Stimulated activated CD8-positive, alpha-beta memory T cell treated with anti-CD3 and anti-CD28 coated beads, Interleukin-4, amount 100 ng/mL, for 1 hour (primary cell): ENCODE measurements around the gene PCSK6.

Source experiments
- DNase-seq, 2 donors: peaks; one replicate each; pipeline ENCODE4 v3.0.0-alpha.2; 2020; ENCODE audit warnings: low read depth in 2 of 2, low spot score in 1 of 2

Gene PCSK6

DNA sequence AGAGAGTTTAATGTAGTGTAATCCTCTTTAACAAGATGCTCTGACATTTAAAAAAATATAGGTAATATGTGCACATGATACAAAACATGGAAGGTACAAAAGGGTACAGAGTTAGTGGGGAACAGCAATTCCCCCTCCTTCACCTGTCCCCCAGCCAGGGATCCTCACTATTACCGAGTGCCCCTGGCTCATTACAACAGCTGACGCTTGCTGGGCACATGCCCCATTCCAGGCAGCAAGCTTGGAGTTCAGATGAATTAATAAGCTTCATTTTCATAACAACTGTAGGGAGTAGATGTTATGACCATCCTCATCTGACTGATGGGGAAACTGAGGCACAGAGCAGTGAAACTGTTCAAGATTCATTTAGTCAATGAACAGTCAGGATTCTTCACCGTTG is 41.2 kb downstream of the PCSK6 start:
- DNase-seq: no peak

DNA sequence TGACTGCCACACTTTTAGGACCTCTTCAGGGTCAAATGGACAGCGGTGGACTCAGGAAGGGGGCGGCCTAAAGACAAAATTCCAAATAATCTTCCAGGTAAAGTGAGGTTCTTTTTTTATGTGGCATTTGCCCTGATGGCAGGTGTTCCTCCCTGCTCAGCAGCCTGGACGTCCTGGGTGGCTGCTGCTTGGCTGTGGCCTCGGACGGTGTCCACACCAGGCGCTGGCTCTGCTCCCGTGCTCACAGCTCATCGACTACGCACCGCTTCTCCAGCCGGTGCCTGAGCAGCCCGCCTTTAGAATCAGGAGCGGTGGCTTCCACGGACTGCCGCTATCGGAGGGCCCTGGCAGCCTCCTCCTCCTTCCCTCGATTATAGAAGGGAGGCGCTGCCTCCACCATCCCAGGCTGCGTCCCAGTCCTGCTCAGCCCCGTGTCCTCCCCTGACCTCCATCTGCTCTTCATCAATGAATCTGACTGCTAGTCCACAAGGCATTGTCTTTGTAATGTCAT is 41.9 kb downstream of the PCSK6 start:
- DNase-seq: no peak

DNA sequence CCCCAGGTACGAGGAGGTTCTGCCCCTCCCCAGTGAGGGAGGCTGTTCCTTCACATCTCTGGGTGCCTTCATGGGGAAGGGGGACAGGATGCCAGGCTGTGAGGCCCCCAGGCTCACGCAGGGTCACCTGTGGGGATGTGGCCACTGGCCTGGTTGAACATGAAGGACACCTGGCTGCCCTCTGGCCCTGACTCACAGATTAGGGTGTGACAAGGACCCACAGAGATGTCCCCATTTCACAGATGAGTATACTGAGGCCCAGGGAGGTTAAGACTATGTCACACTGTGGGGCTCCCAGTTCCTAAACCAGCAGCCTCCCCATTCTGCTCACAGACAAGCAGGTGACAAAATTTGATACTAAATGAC is 42.4 kb downstream of the PCSK6 start:
- DNase-seq: no peak

DNA sequence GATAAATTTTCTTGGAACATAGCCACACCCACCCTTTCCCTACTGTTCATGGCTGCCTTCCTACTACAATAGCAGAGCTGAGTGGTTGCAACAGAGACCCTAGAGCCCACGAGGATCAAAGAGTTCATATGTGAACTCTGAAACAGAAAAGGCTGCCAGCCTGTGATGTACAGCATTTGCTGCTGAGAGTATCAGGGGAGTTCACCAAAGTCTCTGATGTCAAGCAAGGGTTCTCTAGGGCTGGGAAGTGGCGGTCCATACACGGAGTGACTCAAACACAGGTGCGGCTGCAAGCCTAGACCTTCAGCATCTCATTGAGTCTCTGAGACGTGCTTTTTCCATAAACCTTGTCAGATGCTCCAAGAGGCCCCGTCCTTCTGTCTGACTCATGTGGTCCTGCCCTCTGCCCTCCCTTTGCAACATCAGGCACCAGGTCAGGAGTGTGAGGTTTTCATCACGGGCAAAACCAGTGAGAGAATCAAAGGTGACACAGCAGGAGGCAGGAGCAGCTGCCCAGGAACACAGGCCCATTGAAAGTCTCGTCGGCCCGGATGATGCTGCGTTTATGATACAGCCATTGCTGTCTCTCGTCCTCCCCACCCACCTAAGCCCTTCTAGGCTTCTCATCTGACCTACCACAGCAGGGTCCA is 42.9 kb downstream of the PCSK6 start:
- DNase-seq: no peak

DNA sequence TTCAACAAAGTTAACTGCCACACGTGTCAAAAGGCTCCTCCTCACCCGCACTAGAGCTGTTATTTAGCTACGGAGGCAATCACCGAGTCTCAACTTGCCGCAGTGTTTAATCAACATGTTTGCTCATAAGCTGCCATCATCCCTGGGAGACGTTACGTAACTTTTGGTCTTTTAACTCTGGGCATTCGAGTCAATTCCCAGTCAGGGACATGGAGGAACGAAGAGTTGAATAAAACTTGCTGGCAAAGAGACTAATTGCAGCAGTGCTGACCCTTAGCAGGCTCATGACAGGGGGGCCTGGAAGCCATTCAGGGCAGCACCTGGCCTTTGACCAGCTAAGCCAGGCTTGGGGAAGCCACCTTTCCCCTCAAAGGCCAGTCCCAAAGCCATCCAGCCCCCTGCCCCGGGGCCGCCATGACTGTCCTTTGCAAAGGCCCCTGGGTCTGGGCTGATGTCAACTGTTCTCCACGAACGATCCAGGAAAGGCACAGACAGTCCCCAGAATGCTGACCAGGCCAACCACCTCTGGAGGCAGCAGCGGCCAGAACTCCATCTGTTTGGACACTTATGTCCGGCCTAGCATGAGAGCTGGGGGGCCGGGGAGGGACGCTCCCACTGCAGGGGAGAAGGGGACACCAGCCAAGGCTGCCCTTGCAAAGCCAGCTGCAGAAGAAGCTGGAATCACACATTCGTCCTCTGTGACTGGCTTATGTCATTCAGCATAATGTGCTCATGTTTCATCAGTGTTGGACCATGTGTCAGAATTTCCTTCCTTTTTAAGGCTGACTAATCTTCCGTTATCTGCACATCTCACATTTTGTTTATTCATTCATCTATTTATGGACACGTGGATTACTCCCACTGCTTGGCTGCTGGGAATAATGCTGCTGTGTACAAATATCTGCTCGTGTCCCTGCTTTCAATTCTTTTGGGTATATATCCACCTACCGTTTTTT is 43.7 kb downstream of the PCSK6 start:
- DNase-seq: no peak

DNA sequence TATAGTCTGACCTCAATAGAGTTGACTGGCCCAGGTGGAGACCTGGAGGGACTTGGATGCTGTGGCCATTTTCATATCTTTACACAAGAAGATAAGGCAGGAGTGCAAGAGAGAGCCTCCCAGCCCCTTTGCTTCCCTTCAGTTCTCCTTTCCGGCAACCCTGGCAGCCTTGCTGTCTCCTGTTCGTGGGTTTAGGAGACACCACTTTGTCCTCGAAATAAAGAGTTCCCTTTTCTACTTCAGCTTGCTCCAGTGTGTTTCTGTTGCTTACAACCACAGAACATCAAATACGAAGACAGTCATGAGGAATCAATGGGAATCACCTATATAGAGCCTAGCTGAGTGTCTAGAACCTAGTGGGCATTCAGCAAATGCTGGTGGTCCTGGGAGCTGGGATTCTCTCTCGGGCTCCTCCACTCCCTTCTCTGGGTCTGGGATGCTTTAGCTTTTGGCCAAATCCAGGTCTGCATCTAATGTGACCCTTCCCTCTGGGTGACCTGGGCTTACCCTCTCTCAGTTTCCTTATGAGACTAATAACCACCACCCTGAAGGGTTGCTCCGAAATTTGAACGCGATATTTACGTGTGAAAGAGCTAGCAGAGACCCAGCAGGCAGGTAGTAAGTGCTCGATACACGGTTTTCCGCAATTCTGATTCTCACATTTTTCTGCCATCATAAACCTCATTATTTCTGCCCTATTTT is 44.5 kb downstream of the PCSK6 start:
- DNase-seq: no peak

DNA sequence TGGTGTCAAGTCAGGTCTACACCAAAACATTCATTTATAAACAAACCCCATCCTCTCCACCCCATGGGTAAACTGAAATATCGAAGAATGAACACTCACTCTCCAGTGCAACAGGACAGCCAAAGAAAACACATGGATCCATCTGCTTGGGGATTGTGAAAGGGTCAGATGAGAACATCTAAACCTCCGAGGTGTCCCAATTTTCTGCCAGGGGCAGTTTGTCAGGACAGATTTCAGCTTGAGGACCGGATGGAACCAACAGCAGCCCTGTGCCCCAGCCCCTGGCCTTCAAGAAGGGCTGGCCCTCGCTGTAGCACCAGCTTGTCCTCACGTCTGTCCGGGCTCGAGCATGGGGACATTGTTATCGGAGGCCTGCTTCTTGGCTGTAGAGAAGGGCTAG is 45.5 kb downstream of the PCSK6 start:
- no peak for DNase-seq

DNA sequence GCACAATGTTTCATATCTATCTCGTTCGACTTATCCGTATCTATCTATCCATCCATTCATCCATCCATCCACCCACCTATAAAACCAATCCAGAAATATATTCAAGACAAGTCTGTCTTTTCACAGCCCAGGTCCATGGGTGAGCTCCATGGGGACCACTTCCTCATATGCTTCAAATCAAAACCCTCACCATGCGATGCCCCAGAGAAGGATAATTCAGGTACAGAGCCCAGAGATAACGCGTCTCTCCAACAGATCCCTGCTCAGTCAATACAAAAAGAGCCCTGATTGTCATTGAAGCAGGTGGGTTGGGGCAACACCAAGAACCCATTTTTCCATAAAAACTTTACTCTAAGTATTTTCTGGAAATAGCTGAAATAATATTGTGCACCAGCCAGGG is 47.2 kb downstream of the PCSK6 start:
- DNase-seq: no peak

DNA sequence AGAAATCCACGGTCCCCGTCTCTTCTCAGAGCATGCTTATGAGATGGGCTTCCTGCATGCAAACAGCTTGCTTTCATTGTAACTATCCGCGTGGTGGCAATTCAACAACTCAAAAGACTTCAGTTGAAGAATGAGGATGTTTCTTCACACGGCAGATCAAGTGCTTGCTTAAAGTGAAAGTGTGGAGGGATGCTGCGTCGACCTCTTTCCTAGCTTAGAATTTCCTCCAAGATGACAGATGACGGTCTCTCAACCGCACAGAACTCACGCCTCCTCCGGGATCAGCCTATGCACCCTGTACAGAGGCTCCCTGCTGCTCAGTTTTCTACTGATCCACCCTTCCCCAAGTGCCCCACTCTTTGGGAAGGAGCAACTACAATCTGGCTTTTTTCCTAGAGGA is 47.8 kb downstream of the PCSK6 start:
- DNase-seq: no peak

DNA sequence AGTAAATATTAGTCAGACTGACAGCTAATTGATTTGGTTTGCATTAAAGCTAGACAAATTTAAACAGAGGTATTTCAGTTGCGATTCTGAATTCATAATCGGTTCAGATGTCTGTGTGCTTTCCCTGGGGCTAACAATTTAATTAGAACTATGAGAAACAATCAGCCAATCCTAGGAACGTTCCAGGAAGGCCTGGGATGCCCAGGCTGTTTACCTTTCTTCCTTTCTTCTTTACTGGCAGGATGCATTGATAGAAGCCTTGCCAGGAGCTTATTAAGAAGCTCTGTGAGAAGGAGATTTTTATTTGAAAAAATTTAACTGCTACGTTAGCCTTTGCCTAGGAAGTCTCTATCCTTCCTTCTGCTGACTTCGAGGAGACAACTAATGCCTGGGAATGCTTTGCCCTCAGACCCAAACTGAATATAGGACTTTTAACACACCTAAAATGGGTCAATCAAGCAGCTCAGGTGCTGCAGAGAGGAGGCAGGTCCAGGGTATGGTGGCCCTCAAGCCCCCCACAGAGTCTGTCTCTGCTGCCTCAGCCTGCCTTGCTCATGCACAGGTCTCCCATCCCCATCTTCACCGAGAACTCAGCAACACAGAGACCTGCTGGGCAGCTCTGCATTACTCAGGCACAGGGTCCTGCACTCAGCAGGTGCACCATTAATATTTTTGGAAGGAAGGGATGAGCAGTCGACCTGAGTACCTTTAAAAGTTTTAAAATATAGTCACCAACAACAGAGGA is 48.5 kb downstream of the PCSK6 start:
- no peak for DNase-seq

DNA sequence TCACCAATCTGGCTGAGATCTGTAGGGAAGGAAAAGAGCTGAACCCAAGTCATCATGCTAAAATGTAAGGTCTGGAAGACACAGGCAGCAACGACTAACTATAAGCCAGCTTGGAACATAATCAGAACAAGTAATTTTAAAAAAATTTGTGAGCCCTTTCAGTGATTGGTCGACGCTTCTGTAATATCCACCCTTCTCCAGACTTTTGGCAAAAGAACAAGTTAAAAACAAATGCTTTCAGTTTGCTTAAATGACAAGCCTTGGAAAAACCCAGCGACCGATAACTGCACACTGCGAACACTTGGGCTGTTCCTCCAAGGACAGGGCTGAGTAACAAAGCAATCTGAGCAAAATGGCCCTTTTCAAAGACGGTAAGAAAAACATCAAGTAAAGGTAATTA is 49.6 kb downstream of the PCSK6 start:
- no peak for DNase-seq

DNA sequence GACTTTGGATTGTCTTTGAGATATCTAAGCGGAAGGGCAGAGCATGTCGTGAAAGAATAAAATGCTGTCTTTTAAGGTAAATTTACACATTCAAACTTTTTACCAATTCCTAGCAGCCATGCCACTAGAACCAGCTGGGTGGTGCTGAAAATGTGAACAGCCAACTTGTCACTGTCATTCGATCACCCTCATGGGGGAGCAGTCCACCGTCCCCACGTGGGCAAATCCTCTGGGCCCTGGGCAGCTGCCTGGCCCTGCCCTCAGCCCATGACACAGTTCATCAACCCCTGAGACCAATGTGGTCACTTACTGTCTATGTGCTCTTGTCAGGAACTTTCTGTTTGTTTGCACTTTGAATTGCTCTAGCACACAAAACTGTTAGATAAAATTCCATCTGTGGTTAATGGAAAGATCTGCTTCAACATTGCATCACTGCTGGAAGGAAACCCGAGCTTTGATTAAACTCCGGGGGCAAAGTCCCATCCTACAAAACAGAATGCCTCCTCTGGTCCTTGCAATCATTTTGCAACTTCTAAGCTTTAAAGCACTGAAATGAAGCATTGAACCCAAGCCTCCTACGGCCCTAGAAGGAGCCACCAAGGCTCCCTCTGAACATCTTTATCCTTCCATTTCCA is 50.1 kb downstream of the PCSK6 start:
- DNase-seq: no peak

DNA sequence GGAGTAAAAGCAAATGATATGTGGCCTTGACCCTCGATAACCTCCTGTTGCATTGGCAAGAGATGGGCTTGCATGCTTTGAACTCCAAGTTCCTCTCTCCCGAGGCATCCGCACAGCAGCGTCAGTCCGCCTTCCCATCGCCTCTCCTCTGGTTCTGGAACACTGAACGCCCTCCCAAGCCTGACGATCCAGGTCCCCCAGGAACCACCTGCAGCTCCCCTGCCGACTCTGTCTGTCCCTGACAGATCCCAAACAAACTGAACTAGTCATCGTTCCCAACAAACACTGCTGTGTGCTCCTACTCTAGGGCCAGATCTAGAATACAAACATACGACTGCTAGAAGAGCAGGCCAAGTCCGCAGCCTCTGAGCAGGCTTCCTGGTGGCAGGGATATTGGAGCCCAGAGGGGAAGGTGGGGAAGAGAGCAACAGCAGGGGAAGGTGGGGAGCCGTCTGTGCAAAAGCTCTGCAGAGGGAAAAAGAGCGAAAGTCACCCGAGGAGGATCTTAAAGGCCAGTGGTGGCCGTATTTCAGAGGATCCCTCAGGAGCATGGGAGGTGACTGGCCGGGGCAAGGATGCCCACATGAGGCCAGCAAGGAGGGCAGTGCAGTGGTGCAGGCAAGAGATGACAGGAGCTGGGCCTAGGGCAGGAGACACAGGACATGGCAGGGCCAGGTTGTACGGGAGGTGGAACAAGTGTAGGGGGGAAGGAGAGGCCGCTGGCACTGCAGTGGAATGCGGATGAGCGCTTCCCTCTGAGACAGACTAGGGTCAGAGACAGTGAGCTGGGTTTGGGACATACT is 50.8 kb downstream of the PCSK6 start:
- no peak for DNase-seq

DNA sequence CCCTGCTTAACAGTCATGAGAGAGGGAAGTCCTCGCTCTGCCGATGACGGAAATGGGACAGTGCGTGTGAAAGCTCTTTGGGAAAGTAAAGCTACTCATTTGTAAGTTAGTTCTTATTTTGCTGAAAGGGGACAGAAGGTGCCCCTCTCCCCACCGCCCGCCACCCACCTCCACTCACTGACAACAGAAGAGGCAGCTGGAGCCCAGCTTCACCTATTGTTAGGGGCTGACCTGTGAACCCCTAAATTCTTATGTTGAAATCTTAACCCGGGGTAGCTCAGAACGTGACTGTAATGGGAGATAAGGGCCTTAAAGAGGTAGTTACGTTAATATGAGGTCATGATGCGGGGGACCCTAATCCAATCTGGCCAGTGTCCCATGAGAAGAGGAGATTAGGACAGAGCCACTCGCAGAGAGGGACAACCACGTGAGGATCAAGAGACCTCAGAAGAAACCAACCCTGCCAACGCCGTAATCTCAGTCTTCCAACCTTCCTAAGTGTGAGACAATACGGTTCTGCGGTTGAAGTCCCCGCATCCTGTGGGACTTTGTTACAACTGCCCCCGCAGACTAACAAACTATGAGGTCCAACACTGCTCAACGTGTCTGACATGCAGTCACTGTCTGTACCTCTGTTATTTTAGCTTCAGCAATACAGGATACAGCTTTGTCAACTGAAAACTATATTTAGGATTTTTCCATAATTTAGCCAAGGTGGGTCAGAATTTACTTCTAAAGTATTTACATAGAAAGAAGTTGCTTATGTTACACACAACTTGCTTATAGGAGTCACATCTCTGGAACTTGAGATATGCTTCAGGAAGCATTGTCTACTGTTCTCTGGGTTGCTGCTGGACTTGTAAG is 51.7 kb downstream of the PCSK6 start:
- DNase-seq: no peak

DNA sequence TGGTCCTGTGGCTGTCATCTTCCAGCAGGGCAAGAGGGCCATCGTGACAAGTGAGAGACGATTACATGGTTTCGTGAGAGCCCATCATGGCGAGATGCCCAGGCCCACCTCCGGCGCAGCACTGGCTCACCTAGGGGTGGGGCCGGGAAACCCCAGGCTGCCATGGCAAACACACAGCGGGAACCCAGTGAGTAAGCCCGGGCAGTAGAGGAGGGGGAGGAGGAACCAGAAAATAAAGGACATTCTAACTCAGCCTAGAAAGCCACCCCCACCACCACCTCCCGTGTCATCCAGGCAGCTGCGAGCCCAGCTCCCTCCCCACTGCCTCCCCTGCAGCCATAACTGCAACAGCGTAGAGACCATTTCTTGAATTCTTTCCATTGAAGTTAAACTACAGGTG is 52.3 kb downstream of the PCSK6 start:
- DNase-seq: no peak

DNA sequence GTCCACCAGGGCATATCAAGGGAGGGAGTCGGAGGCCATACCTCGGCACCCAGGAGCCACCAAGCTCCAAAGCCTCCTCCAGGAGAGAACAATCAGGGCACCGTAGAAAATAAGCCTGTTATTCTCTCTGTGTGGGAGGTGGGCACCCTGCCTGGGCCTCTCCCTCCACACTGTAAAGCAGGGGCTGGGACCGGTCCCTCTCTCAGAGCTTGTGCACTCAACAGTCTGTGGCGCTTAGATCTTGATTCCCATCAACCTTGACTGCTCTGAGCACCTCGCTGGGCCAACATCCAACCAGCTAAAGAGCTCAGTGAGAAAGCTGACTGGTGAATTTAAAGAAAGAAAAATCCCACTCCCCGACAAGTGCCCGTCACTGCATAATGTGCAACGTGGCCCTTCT is 53.0 kb downstream of the PCSK6 start:
- no peak for DNase-seq

DNA sequence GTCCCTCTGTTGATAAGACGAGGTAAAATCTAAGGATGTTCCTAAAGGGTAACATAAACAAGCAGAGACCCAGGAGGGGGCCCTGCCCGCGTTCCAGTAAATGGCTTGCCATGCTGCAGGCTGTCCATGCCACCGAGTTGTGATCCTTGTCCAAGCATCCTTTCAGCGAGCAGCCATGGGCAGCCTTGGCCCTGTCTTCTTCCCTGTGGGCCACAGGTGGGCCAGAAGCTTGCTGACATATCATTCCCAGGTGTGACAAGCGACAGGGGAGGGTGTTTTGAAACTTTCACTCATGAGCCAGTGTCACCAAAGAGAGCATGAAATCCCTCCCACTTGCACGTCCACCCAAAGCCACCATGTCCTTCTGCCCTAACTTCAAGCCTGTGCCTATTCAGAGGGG is 53.7 kb downstream of the PCSK6 start:
- DNase-seq: no peak

DNA sequence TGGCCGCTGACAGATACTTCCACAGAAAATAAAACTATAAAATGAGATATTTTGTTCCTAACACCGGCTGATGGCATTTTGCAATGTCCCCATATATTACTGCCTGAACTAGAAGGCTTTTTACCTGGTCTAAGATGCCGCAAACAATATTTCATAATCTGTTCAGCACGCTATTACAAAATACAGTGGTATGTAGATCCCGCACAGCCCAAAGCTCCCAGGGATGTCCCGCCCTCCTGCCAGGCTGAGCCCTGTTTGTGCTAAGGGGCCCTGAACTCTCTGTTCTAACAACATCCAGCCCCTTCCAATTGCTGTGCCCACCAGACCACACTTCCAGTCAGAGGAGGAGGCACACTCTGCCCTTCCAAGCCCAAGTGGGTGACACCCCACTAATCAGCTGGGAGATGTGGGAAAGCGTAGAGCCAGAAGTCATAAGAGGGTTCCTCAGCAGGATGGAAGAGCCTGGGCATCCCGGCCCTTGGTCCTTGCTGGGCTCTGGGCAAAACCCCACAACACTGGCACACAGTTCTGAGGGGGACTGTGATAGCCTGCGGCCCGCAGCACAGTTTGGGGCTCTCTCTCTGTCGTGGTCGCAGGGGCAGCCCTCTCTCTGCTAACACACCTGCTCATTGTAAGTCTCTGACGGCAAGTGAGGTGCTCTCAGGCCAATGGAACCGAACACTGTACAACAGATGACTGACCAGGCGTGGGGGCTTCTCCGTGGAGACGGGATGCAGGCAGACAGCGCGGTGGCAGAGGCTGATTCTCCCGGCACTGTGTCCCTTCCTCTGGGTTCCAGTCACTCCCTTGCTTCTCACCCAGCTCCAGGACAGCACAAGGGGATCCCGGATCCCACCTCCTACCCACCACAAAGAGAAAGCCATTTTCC is 55.2 kb downstream of the PCSK6 start:
- no peak for DNase-seq
